Neural progenitor cell (in vitro differentiated cells): Measurements from ENCODE around the gene GALR2. TPM values are rescaled to one million over a fixed set of nuclear protein-coding genes. Genes with fewer than 3 reads are reported as not detected.

Experiments
- DNase-seq: peaks from one replicate; pipeline ENCODE4 v3.0.0-alpha.2; 2016; ENCODE audit warnings: low spot score
- H2AFZ ChIP-seq: fragments of 200-600 bp; sonication (generic); replicated peaks from 2 replicates; pipeline ENCODE4 v1.6.1; 2016; ENCODE audit warnings: antibody characterized with exemption
- H3F3A ChIP-seq: fragments of 200-600 bp; sonication (generic); 2 replicates; pipeline ENCODE4 v1.6.1; 2016; ENCODE audit warnings: antibody characterized with exemption, low read depth
- H3K27ac ChIP-seq: fragments of 200-600 bp; sonication (generic); 2 replicates; pipeline ENCODE4 v1.5.1; 2016; ENCODE audit warnings: mild to moderate bottlenecking
- H3K27me3 ChIP-seq: fragments of 200-600 bp; sonication (generic); 2 replicates; pipeline ENCODE4 v1.6.1; 2016; ENCODE audit warnings: mild to moderate bottlenecking, moderate library complexity
- H3K36me3 ChIP-seq: fragments of 200-600 bp; sonication (generic); 2 replicates; pipeline ENCODE4 v1.5.1; 2016
- H3K4me1 ChIP-seq: fragments of 200-600 bp; sonication (generic); 2 replicates; pipeline ENCODE4 v1.6.1; 2016; ENCODE audit warnings: mixed run types
- H3K4me2 ChIP-seq: fragments of 200-600 bp; sonication (generic); 2 replicates; pipeline ENCODE4 v1.6.1; 2016
- H3K4me3 ChIP-seq: fragments of 200-600 bp; sonication (generic); 2 replicates; pipeline ENCODE4 v1.5.1; 2016
- H3K79me2 ChIP-seq: fragments of 200-600 bp; sonication (generic); 2 replicates; pipeline ENCODE4 v1.6.1; 2016; ENCODE audit warnings: low read depth
- H3K9ac ChIP-seq: fragments of 200-600 bp; sonication (generic); 2 replicates; pipeline ENCODE4 v1.6.1; 2016
- H3K9me3 ChIP-seq: fragments of 200-600 bp; sonication (generic); 2 replicates; pipeline ENCODE4 v1.5.1; 2016; ENCODE audit warnings: low read depth
- H4K20me1 ChIP-seq: fragments of 200-600 bp; sonication (generic); 2 replicates; pipeline ENCODE4 v1.6.1; 2016; ENCODE audit warnings: low read depth
- H3K27ac Mint-ChIP-seq: 3 replicates; pipeline ENCODE4 v1.8.0; 2021; ENCODE audit warnings: mixed read lengths
- H3K27me3 Mint-ChIP-seq: 2 replicates; pipeline ENCODE4 v1.8.0; 2022; ENCODE audit warnings: low read depth, mild to moderate bottlenecking, inconsistent platforms, moderate library complexity, mixed read lengths; ENCODE audit not compliant: insufficient read depth
- H3K36me3 Mint-ChIP-seq: 3 replicates; pipeline ENCODE4 v1.8.0; 2021; ENCODE audit warnings: mixed read lengths
- H3K4me1 Mint-ChIP-seq: 3 replicates; pipeline ENCODE4 v1.8.0; 2021; ENCODE audit warnings: mixed read lengths
- H3K4me3 Mint-ChIP-seq: 3 replicates; pipeline ENCODE4 v1.8.0; 2021; ENCODE audit warnings: mild to moderate bottlenecking, moderate library complexity, mixed read lengths
- H3K9me3 Mint-ChIP-seq: 3 replicates; pipeline ENCODE4 v1.8.0; 2020; ENCODE audit warnings: mixed read lengths
- EZH2 ChIP-seq: fragments of 200-600 bp; sonication (generic); IDR thresholded peaks from 2 replicates; pipeline ENCODE4 v1.6.1; 2017; ENCODE audit warnings: antibody characterized with exemption, mild to moderate bottlenecking, moderate library complexity
- EZH2phosphoT487 ChIP-seq: fragments of 200-600 bp; sonication (generic); IDR thresholded peaks from 2 replicates; pipeline ENCODE4 v1.6.1; 2017; ENCODE audit warnings: antibody characterized with exemption
- total RNA-seq: library from RNA; depleted of rRNA; stranded (reverse); fragments of >200 nt; gene quantifications from 2 replicates; pipeline ENCODE4 v1.2.3, GENCODE V29; 2015; ENCODE audit warnings: low replicate concordance
- TF ChIP-seq, protein P1 (sequence below): fragments of 200-600 bp; sonication (generic); IDR thresholded peaks from 2 replicates; pipeline ENCODE4 v1.5.1; 2017; ENCODE audit warnings: antibody characterized with exemption, mild to moderate bottlenecking

The GALR2 gene
- total RNA-seq, 1 donor from 2014 or later, result not detected

DNA sequence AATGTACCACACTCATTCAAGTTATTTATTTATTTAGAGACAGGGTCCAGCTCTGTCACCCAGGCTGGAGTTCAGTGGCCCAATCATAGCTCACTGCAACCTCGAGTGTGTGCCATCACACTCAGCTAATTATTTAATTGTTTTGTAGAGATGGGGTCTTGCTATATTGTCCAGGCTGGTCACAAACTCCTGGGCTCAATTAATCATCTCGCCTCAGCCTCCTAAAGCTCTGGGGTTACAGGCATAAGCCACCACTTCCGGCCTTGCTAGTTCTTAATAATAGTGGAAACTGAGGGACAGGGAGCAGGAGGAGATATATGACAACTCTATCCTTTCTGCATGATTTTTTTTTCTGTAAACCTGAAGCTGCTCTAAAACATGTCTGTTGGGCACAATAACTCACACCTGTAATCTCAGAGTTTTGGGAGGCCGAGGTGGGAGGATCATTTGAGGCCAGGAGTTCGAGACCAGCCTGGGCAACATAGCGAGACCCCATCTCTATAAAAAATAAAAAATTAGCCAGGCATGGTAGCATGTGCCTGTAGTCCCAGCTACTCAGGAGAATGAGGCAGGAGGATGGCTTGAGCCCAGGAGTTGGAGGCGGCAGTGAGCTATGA is 40.7 kb downstream of the GALR2 start:
- Histone ChIP-seq H3K27me3 (no peaks in the 10 kb centered on the region), H3K4me3 (no peak overlapping the region), H3F3A (no peaks in the 10 kb centered on the region), H3K9ac (no peak overlapping the region), H4K20me1 (no peaks in the 10 kb centered on the region), H3K4me2 (no peak overlapping the region), H3K36me3 (no peaks in the 10 kb centered on the region), H3K9me3 (no peaks in the 10 kb centered on the region), H3K27ac (no peak overlapping the region), H2AFZ (no peak overlapping the region), H3K4me1 (no peaks in the 10 kb centered on the region), H3K79me2 (no peaks in the 10 kb centered on the region)
- TF ChIP-seq, protein P1, sequence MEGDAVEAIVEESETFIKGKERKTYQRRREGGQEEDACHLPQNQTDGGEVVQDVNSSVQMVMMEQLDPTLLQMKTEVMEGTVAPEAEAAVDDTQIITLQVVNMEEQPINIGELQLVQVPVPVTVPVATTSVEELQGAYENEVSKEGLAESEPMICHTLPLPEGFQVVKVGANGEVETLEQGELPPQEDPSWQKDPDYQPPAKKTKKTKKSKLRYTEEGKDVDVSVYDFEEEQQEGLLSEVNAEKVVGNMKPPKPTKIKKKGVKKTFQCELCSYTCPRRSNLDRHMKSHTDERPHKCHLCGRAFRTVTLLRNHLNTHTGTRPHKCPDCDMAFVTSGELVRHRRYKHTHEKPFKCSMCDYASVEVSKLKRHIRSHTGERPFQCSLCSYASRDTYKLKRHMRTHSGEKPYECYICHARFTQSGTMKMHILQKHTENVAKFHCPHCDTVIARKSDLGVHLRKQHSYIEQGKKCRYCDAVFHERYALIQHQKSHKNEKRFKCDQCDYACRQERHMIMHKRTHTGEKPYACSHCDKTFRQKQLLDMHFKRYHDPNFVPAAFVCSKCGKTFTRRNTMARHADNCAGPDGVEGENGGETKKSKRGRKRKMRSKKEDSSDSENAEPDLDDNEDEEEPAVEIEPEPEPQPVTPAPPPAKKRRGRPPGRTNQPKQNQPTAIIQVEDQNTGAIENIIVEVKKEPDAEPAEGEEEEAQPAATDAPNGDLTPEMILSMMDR, result no peak
- no peak for TF ChIP-seq EZH2
- no peak for TF ChIP-seq EZH2phosphoT487
- H3K4me3 Mint-ChIP-seq, result no peak overlapping the region
- peaks cover 11% of the 10 kb centered on the region for H3K4me1 Mint-ChIP-seq
- H3K36me3 Mint-ChIP-seq, result no peaks in the 10 kb centered on the region
- peaks cover 6% of the 10 kb centered on the region for H3K27me3 Mint-ChIP-seq
- H3K9me3 Mint-ChIP-seq, result no peaks in the 10 kb centered on the region
- no peak overlapping the region for H3K27ac Mint-ChIP-seq
- no peak for DNase-seq

DNA sequence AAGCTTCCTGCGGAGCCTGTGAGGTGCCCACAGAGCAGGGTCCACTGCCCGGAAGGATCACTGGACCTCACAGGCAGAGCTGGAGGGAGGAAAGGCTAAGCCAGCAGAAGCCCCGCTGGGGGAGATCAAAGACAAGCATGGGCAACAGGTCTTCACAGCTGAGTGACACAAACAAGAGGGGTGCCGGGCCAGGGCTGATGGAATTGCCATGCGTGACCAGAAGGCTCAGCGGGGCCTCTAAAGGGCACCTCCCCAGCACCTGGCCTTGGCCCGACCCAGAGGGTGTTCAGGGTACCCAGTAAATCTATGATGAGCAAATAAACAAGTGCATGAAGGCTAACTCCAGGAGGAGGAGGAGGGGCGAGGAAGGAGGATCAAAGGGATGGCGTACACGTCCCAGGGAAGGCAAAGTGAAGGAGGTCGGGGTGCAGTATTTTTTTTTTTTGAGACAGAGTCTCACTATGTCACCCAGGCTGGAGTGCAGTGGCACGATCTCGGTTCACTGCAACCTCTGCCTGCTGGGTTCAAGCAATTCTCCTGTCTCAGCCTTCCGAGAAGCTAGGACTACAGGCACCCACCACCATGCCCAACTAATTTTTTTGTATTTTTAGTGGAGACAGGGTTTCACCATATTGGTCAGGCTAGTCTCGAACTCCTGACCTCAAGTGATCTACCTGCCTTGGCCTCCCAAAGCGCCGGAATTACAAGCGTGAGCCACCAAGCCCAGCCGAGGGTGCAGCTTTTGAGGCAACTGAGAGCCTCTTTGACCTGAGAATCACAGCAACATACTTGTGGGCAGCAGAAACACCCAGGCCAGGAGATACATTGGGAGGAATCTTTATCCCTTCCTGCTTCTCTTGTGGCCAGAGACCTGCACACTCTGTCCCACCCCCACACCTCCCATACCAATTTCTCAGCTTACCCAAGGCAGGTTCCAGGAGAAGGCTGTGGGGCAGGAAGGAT is 45.1 kb downstream of the GALR2 start:
- Mint-ChIP-seq H3K27me3 (peaks cover 2% of the 10 kb centered on the region), H3K9me3 (no peaks in the 10 kb centered on the region), H3K27ac (peak overlapping the region; percentile 52), H3K4me1 (peaks cover 26% of the 10 kb centered on the region), H3K36me3 (no peaks in the 10 kb centered on the region), H3K4me3 (peak overlapping the region; percentile 46)
- no peaks in the 10 kb centered on the region for H4K20me1 ChIP-seq
- peaks cover 10% of the 10 kb centered on the region for H3K27me3 ChIP-seq
- no peak overlapping the region for H3K9ac ChIP-seq
- DNase-seq, result no peak
- no peak overlapping the region for H3K4me2 ChIP-seq
- H3K27ac ChIP-seq, result no peak overlapping the region
- H3K9me3 ChIP-seq, result no peaks in the 10 kb centered on the region
- no peak overlapping the region for H2AFZ ChIP-seq
- peaks cover 6% of the 10 kb centered on the region for H3F3A ChIP-seq
- H3K36me3 ChIP-seq, result no peaks in the 10 kb centered on the region
- H3K4me1 ChIP-seq, result no peaks in the 10 kb centered on the region
- H3K4me3 ChIP-seq, result no peak overlapping the region
- TF ChIP-seq, protein P1, result no peak
- TF ChIP-seq EZH2phosphoT487, result no peak
- TF ChIP-seq EZH2, result no peak
- no peaks in the 10 kb centered on the region for H3K79me2 ChIP-seq

DNA sequence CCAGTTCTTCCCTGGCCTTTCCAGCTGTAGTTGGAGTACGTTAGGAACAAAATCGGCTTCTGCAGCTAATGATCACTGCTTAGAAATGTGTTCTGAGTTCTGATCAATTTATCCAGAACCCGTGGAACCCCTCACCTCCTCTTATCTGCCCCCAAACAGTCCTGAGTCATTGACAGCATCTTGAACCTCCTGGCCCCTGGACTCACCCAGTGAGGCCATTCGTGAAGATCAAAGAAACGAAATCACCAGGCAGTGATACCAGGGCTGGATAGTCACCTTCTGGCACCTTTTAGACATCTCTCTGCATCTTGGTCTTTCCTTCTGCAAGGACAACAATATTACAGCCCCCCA is 46.1 kb downstream of the GALR2 start:
- H3K4me2 ChIP-seq, result no peak overlapping the region
- H3K36me3 ChIP-seq, result no peaks in the 10 kb centered on the region
- H3K27me3 ChIP-seq, result peaks cover 10% of the 10 kb centered on the region
- Mint-ChIP-seq H3K36me3 (no peaks in the 10 kb centered on the region), H3K27me3 (peaks cover 2% of the 10 kb centered on the region), H3K4me3 (no peak overlapping the region), H3K4me1 (peaks cover 30% of the 10 kb centered on the region), H3K27ac (peak overlapping the region; percentile 87), H3K9me3 (no peaks in the 10 kb centered on the region)
- H4K20me1 ChIP-seq, result no peaks in the 10 kb centered on the region
- peaks cover 6% of the 10 kb centered on the region for H3F3A ChIP-seq
- H3K9me3 ChIP-seq, result no peaks in the 10 kb centered on the region
- no peaks in the 10 kb centered on the region for H3K4me1 ChIP-seq
- H3K79me2 ChIP-seq, result no peaks in the 10 kb centered on the region
- no peak overlapping the region for H3K4me3 ChIP-seq
- DNase-seq, result no peak
- H2AFZ ChIP-seq, result no peak overlapping the region
- no peak overlapping the region for H3K9ac ChIP-seq
- TF ChIP-seq EZH2 (no peak), EZH2phosphoT487 (no peak)
- TF ChIP-seq, protein P1, result no peak
- H3K27ac ChIP-seq, result no peak overlapping the region
